Measurements from ENCODE around the gene TSPAN3.

TSPAN3 gene

GRCh38 chr15:77014132-77015081 is 56.5 kb downstream of the TSPAN3 start:
- TF ChIP-seq L3MBTL2 (conservative IDR thresholded peaks at IDR 0.05): no peak
- TF ChIP-seq BHLHE40 (IDR thresholded peaks at IDR 0.05; ENCODE audit: borderline replicate concordance): no peak
- TF ChIP-seq LEF1 (IDR thresholded peaks at IDR 0.05; ENCODE audit: borderline replicate concordance): no peak
- TF ChIP-seq PKNOX1 (IDR thresholded peaks at IDR 0.05): no peak
- TF ChIP-seq ARNT (IDR thresholded peaks at IDR 0.05): no peak
- no peak for TF ChIP-seq NFRKB (IDR thresholded peaks at IDR 0.05)
- TF ChIP-seq SUZ12 (IDR thresholded peaks at IDR 0.05): no peak
- TF ChIP-seq FOXA1 (IDR thresholded peaks at IDR 0.05): no peak
- TF ChIP-seq ZNF384 (IDR thresholded peaks at IDR 0.05): no peak
- no peak for TF ChIP-seq FOXK2 (IDR thresholded peaks at IDR 0.05)
- TF ChIP-seq SP1 (IDR thresholded peaks at IDR 0.05): no peak
- TF ChIP-seq FOXM1 (IDR thresholded peaks at IDR 0.05; ENCODE audit: borderline replicate concordance): no peak
- no peak for TF ChIP-seq ELF4 (IDR thresholded peaks at IDR 0.05)
- no peak for TF ChIP-seq HDGF (IDR thresholded peaks at IDR 0.05; ENCODE audit: borderline replicate concordance)
- TF ChIP-seq TARDBP (IDR thresholded peaks at IDR 0.05): no peak
- no peak for TF ChIP-seq CTBP1 (IDR thresholded peaks at IDR 0.05; ENCODE audit: borderline replicate concordance)
- ChIA-PET POLR2A (no interaction called here), CTCF (no interaction called here)
- DNase-seq (ENCODE audit: extremely low spot score): no peak

- POLR2A ChIA-PET: no interaction called here
- TF ChIP-seq FOXM1 (IDR thresholded peaks at IDR 0.05; ENCODE audit: borderline replicate concordance) (no peak), CTBP1 (IDR thresholded peaks at IDR 0.05; ENCODE audit: borderline replicate concordance) (no peak), PKNOX1 (IDR thresholded peaks at IDR 0.05) (no peak), FOXK2 (IDR thresholded peaks at IDR 0.05) (no peak), FOXA1 (IDR thresholded peaks at IDR 0.05) (no peak), BHLHE40 (IDR thresholded peaks at IDR 0.05; ENCODE audit: borderline replicate concordance) (no peak), TARDBP (IDR thresholded peaks at IDR 0.05) (no peak), ELF4 (IDR thresholded peaks at IDR 0.05) (no peak), ARNT (IDR thresholded peaks at IDR 0.05) (no peak), NFRKB (IDR thresholded peaks at IDR 0.05) (no peak), SUZ12 (IDR thresholded peaks at IDR 0.05) (no peak), LEF1 (IDR thresholded peaks at IDR 0.05; ENCODE audit: borderline replicate concordance) (no peak), HDGF (IDR thresholded peaks at IDR 0.05; ENCODE audit: borderline replicate concordance) (no peak), SP1 (IDR thresholded peaks at IDR 0.05) (no peak), ZNF384 (IDR thresholded peaks at IDR 0.05) (no peak), L3MBTL2 (conservative IDR thresholded peaks at IDR 0.05) (no peak)
- no peak for DNase-seq (ENCODE audit: extremely low spot score)
- CTCF ChIA-PET: no interaction called here
Measured at GRCh38 chr15:77013776-77014131, 57.2 kb downstream of the TSPAN3 start.

DNA sequence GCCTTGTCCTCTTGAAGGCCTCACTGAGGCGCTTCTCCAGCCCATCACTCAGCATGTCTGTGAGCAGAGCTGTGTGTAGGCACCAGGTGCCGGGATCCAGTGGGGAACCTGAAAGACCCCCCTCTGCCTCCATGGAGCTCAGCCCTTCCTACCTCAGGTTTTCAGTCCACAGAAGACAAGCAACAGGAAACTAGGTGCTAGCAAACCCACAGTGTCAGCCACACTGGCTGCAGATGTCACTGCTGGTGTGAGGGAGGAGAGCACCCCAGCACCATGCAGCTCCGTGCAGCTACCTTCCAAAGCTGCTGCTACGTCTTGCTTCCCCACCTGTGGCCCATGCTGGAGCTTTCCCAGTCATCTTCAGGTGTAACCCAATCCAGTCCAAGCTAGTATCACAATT is 58.0 kb downstream of the TSPAN3 start:
- TF ChIP-seq ARNT (IDR thresholded peaks at IDR 0.05) (no peak), HDGF (IDR thresholded peaks at IDR 0.05; ENCODE audit: borderline replicate concordance) (no peak), NFRKB (IDR thresholded peaks at IDR 0.05) (no peak), SP1 (IDR thresholded peaks at IDR 0.05) (no peak), CTBP1 (IDR thresholded peaks at IDR 0.05; ENCODE audit: borderline replicate concordance) (no peak), ZNF384 (IDR thresholded peaks at IDR 0.05) (no peak), FOXM1 (IDR thresholded peaks at IDR 0.05; ENCODE audit: borderline replicate concordance) (no peak), SUZ12 (IDR thresholded peaks at IDR 0.05) (no peak), BHLHE40 (IDR thresholded peaks at IDR 0.05; ENCODE audit: borderline replicate concordance) (no peak), LEF1 (IDR thresholded peaks at IDR 0.05; ENCODE audit: borderline replicate concordance) (no peak), L3MBTL2 (conservative IDR thresholded peaks at IDR 0.05) (no peak), FOXK2 (IDR thresholded peaks at IDR 0.05) (no peak)
- ChIA-PET CTCF (no interaction called here), POLR2A (no interaction called here)
- DNase-seq (ENCODE audit: extremely low spot score): no peak

GRCh38 chr15:77012117-77012712 is 58.7 kb downstream of the TSPAN3 start:
- no peak for TF ChIP-seq ZNF384 (IDR thresholded peaks at IDR 0.05)
- no peak for TF ChIP-seq FOXK2 (IDR thresholded peaks at IDR 0.05)
- no peak for TF ChIP-seq ARNT (IDR thresholded peaks at IDR 0.05)
- no peak for TF ChIP-seq NFRKB (IDR thresholded peaks at IDR 0.05)
- no peak for TF ChIP-seq FOXM1 (IDR thresholded peaks at IDR 0.05; ENCODE audit: borderline replicate concordance)
- no peak for TF ChIP-seq CTBP1 (IDR thresholded peaks at IDR 0.05; ENCODE audit: borderline replicate concordance)
- no peak for DNase-seq (ENCODE audit: extremely low spot score)
- POLR2A ChIA-PET: no interaction called here
- CTCF ChIA-PET: interaction anchor here (1.1 kb wide), 1 partner anchor 12 kb away, joined by 5 read pairs; no protein-coding TSS in a partner anchor

- no peak for TF ChIP-seq NFRKB (IDR thresholded peaks at IDR 0.05)
- no peak for TF ChIP-seq FOXK2 (IDR thresholded peaks at IDR 0.05)
- TF ChIP-seq FOXM1 (IDR thresholded peaks at IDR 0.05; ENCODE audit: borderline replicate concordance): no peak
- no peak for TF ChIP-seq LEF1 (IDR thresholded peaks at IDR 0.05; ENCODE audit: borderline replicate concordance)
- no peak for TF ChIP-seq PKNOX1 (IDR thresholded peaks at IDR 0.05)
- TF ChIP-seq SP1 (IDR thresholded peaks at IDR 0.05): no peak
- no peak for TF ChIP-seq ARNT (IDR thresholded peaks at IDR 0.05)
- no peak for TF ChIP-seq SUZ12 (IDR thresholded peaks at IDR 0.05)
- TF ChIP-seq ELF4 (IDR thresholded peaks at IDR 0.05): no peak
- no peak for TF ChIP-seq L3MBTL2 (conservative IDR thresholded peaks at IDR 0.05)
- TF ChIP-seq FOXA1 (IDR thresholded peaks at IDR 0.05): no peak
- no peak for TF ChIP-seq CTBP1 (IDR thresholded peaks at IDR 0.05; ENCODE audit: borderline replicate concordance)
- no peak for TF ChIP-seq TARDBP (IDR thresholded peaks at IDR 0.05)
- TF ChIP-seq ZNF384 (IDR thresholded peaks at IDR 0.05): no peak
- TF ChIP-seq BHLHE40 (IDR thresholded peaks at IDR 0.05; ENCODE audit: borderline replicate concordance): no peak
- no peak for TF ChIP-seq HDGF (IDR thresholded peaks at IDR 0.05; ENCODE audit: borderline replicate concordance)
- POLR2A ChIA-PET: no interaction called here
- no peak for DNase-seq (ENCODE audit: extremely low spot score)
- CTCF ChIA-PET: interaction anchor here (1.1 kb wide), 1 partner anchor 13 kb away, joined by 5 read pairs; no protein-coding TSS in a partner anchor
Measured at GRCh38 chr15:77010857-77011256, 60.1 kb downstream of the TSPAN3 start.
